Cortex of kidney (tissue), 1 donor: ENCODE results near the gene PLAC8.
"Not testable (repeated sequence)": the region's sequence is repeated elsewhere in the genome, so short reads cannot be mapped to it uniquely, and the experiment has no call there.

Source experiments
- DNase-seq: peaks from one replicate; lab custom pipeline; 2025; lab: John Stamatoyannopoulos, UW

PLAC8 gene, protein sequence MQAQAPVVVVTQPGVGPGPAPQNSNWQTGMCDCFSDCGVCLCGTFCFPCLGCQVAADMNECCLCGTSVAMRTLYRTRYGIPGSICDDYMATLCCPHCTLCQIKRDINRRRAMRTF

DNA sequence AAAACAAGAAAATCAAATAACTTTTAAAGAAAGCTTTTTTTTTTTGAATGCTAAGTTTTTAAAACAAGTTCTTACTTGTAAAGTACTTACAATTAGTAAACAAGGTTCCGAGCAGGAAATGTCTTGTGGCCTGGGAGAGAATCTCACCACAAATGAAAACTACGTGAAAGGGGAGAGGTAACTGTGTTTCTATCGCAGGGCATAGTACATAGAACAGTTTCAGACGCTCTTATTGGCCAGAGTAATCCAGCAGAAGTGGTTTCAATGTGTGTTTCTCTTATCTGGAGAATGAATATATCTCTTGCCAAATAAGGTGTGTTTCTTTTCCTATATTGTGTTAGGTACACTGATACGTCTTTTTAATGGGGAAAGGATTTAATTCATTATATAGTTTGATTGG, at the start of gene PLAC8:
TSS of gene PLAC8 (minus strand) at position 154 of the 400 bp plus-strand sequence. CDS start 6,808 bp downstream, outside the sequence.
- no peak for DNase-seq

DNA sequence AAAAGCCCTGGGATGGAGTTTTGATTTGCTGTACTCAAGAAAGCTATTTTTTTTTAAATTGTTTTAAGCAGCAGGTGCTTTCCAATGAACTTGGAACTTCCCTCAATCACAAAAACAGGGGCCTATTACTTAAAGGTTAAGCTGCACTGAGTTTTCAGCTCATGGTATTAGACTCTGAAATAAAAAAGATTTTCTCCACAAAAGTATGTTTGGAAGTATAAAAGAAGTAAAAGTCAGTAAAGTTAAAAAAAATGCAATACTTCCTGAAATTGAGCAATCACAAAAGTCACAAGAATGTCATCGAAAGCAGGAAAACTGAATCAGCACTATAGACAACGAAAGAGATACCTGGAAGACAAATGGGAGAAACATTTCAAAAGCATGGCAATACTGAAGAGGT, 38.9 kb upstream of the PLAC8 start:
- DNase-seq = no peak

DNA sequence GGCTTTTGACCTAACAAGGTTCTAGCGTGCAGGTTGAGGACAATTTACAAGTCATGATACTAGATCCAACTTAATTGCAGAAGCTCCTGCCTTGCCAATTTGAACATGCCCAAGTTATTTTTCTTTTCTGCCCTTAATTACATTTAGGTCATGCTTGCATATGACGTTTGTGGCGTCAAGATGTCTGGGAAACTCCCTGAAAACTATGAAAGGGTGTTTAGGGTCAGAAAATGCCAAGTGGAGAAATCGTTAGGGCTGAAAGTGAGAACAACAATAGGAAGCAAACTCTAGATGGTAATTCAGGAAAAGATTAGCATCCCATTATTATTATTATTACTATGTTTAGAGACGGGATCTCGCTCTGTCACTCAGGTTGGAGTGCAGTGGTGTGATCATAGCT, 38.2 kb upstream of the PLAC8 start:
- DNase-seq = no peak

DNA sequence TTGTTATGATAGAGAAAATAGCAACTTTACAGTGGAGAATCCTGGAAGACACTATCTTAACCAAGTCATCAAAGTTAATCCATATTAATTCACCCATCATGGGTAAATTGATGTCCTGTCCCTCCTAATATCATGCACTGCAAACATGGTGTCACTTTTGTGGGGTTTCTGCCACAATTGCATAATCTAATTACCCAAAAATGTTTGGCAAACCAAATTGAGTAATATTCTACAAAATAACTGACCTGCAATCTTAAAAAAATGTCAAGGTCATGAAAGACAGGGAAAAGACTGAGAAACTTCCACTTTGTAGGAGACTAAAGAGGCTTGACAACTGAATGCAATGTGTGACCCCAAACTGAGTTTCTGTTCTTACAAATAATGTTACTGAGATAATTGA, 37.1 kb upstream of the PLAC8 start:
- no peak for DNase-seq

DNA sequence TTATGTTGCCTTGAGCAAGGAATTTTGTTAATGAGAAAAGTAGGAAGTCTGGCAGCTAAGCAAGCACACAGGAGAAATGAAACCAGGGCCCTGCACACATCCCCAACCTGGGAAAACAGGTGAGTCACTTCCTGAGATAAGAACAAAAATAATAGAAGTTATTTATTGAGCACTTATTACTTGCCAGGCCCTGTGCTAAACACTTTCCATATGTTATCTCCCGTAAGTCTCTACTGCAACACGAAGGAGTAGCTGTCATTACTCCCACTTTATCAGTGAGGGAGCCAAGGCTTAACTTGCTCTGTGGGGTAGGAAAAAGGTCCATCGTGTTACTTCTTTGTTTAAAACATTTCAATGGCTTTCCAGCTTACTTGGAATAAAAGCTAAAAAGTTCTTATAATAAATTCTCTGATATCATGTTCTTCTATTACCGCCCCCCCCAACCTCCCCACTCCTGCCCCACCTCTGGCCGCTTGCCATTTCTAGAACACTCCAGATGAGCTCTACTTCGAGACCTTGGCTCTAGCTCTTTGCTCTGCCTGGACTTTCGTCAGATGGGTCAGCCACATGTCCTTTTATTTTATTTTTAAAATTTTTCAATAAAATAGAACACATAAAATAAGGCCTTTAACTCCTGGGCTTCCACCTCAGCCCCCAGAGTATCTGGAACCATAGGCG, 36.3 kb upstream of the PLAC8 start:
- DNase-seq = no peak

DNA sequence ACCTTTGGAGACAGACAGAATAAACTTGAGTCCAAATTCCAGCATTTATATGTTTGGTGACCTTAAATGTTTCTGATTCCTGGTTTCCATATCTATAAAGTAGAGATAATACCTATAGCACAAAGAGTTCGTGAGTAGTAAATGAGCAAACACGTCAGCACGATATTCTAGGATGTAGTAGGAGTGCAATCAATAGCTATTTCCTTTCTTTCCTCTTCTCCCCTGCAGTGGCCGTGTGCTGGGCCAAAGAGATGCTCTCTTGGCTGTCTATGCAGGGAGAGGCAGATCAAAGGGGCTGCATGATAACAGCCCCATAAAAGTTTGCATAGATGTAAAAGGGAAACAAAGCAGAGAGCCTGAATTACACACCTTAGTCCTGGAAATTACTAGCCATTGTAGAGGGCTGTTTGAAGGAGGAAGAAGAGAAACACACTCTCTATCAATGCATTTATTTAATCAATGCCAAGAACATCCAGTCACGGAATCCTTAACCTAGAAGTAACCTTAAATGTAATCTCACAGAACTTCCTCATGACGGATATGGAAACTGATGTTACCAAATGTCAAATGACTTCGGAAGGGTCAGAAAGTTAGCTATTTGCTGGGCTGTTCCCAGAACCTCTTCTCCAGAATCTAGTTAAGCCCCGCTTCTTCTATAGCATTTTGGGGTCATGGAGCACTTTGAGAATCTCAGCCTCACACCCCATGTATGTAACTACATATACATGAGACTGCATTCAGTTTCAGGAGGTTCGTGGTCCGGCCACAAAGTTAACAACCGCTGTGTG, 35.5 kb upstream of the PLAC8 start:
- DNase-seq = no peak

DNA sequence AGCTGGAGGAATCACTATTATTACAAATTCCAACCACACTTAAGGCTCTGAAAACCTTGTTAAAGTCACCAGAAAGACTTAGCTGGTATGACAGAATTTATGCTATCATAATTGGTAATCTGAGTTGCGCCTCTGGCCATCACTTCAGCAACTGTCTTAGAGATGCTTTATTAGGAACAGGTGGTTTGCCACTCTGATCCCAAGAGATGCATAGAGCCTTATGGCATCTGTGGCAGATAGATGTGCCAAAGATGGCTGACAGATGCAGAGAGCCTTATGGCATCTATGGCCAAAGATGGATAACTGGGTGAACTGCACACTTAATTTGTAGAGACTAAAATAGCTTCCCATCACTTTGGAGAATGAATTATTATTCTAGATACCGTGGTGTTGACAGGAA, 32.3 kb upstream of the PLAC8 start:
- no peak for DNase-seq

DNA sequence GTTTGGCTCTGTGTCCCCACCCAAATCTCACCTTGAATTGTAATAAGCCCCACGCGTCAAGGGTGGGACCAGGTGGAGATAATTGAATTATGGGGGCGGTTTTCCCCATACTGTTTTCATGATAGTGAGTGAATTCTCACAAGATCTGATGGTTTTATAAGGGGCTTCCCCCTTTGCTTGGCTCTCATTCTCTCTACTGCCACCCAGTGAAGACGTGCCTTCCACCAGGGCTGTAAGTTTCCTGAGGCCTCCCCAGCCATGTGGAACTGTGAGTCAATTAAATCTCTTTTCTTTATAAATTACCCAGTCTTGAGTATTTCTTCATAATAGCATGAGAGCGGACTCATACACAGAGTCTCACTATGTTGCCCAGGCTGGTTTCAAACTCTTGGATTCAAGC, 31.2 kb upstream of the PLAC8 start:
- not testable (repeated sequence) for DNase-seq

DNA sequence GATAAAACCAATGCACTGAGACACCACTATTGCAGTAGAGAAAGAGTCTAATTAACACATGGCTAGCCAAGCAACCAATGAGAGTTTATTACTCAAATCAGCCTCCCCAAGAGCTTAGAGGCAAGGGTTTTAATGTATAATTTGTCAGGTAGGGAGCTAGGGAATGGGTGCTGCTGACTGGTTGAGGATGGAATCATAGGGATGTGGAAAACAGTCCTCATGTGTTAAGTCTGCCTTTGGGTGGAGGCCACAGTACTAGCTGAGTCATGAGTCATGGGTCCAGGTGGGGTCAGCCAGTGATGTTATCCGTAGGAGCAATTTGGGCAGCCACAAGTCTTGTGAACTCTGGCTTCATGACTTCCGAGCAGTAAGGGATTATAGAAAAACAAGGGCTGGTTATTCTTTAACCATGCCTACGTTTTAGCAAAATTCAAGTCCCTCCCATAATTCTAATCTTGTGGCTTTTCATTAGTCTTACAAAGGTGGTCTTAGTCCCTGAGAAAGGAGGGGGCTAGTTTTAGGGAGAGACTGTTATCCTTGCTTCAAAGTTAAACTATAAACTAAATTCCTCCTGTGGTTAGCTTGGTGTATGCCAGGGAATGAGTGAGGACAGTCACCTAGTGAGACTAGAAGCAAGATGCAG, 25.1 kb upstream of the PLAC8 start:
- DNase-seq = no peak

DNA sequence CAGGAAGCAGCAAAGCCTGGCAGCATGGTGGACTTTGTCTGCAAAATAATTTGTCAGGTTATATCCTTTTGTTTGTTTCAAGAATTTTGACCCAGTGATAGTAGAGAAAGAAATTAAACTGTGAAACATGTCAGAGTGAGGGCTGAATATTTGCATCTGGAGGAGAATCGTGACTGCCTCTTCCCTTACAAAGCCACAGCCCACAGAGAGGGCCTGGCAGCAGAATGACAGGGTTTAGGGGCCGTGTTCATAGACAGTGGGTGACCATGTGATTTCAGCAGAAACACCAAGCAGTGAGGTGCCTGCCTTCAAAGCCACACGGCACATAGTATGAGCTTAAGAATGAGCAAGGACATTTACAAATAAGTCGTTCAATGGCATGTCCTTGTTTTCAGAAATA, 24.4 kb upstream of the PLAC8 start:
- no peak for DNase-seq

DNA sequence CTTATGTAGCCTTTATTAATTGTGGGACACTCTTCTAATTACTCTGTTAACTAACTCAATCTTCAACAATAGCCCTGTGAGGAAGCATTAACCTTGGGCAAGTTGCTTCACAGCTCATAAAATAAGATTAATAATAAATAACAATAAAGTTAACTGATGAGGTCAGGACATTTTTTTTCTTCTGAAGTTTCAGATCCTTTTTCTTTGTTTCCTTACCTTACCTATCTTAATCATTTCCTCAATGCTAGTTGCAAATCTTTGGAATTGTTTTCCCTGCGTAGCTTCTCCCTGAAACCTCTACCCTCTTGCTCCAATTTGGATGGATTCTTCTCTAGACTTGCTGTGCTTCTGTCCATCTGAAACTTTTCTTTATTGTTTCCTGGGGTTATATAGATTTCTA, 17.5 kb upstream of the PLAC8 start:
- DNase-seq = no peak

DNA sequence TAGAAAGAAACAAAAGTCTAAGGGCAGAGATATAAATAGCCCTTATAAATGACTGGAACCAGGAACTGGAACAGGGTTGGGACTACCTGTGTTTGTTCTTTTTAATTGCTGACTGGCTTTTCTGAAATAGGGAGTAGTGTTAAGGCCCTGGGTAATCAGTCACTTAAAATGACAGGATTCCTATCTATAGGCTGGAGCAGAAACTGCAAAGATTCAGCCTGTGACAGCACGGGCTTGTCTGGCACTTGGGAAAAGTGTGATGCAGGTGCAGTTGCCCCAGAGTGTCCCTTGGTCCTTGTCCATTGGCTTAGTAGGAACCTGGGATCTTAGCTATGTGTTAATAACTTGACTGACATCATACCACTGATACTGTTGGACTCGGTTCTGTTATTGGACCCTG, 14.7 kb upstream of the PLAC8 start:
- DNase-seq = no peak

DNA sequence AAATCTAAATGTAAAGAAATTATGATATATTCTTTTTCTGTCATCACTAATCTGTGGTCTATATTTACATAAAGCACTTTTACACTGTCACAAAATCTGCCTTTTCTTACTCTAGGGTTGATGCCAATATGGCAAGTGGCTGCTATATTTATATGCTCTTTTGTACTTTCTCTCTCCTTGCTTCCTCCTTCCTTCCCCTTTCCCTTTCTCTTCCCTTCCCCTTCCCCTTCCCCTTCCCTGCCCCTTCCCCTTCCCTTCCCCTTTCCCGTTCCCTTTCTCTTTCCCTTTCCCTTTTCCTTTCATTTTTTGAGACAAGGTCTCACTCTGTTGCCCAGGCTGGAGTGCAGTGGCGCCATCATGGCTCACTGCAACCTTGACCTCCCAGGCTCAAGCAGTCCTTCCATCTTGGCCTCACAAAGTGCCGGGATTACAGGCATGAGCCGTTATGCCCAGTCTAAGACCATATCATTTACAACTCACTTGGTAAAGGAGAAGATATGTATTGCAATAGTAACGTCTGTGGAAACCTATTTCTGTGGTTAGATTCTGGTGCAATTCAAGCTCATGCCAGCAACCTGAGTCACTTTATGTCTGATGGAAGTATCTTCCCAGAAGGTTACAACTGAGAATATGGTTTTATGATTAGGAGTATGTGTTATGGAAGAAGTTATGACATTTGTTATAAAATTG, 13.9 kb upstream of the PLAC8 start:
- DNase-seq = no peak

DNA sequence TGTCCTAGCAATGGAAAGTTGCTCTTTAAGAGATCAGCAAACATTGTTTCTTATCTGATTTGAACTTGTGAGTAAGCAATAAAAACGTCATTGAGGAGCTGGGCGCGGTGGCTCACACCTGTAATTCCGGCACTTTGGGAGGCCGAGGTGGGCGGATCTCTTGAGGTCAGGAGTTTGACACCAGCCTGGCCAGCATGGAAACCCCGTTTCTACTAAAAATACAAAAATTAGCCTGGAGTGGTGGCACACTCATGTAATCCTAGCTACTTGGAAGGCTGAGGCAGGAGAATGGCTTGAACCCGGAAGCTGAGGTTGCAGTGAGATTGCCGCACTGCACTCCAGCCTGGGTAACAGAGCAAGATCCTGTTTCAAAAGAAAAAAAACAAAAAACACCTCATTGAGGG, 11.2 kb upstream of the PLAC8 start:
- no peak for DNase-seq

DNA sequence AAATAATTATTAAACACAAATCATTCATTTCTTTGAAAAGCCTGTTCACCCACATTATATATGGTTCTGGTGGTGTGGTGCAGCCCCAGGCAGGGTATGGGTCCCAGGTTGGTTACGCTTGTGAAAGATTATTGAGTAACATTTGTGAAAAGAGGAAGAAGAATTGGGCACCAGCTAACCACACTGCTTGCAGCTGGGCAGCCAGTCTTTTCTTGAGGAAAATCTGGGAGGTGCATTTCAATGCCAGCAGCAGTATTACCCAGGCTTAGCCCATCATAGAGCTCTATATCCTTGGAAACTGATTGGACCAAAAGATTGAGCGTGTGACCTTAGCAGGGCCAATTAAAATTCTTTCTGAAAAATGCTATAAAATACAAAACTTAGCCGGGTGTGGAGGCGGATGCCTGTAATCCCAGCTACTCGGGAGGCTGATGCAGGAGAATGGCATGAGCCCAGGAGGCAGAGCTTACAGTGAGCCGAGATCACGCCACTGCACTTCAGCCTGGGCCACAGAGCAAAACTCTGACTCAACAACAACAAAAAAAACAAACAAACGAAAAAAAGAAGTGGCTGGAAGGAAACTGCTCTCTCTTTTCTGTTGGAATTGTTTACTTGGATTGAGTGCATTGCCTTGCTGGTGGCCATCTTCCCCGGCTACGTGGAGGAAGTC, 9.7 kb upstream of the PLAC8 start:
- DNase-seq = no peak

DNA sequence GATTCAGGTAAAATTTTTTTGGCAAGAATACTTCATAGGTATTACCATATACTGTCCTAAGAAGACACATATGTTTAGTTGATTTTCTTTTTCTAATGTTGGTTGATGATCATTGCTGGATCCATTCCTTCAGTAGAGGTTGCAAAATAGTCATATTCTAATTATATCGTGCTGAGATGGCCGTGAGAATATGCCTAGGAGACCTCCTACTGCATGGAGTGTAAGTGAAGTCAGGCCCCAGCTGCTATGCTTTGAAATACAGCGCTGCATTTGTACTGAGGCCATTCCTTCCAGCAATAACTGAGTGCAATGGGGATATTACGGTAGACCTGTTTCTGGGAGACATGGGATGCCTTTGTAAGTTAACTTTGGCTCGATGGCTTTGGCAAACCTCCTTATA, 6.7 kb upstream of the PLAC8 start:
- no peak for DNase-seq

DNA sequence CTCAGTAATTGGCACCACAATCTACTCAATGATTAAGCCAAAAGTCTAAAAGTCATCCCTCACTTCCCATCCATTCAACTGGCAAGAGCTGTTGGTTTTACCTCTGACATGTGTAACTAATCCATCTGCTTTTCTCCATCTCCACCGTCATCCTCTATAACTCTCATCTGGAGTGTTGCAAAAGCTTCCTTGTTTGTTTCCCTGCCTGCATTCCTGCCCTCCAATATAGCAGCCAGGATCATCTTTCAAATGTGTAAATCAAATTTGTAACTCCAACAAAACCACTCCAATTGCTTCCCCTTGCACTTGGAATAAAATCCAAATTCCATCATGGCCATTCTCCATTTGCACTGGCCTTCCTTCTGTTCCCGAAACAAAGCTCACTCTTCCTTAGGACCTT, 4.3 kb upstream of the PLAC8 start:
- no peak for DNase-seq

DNA sequence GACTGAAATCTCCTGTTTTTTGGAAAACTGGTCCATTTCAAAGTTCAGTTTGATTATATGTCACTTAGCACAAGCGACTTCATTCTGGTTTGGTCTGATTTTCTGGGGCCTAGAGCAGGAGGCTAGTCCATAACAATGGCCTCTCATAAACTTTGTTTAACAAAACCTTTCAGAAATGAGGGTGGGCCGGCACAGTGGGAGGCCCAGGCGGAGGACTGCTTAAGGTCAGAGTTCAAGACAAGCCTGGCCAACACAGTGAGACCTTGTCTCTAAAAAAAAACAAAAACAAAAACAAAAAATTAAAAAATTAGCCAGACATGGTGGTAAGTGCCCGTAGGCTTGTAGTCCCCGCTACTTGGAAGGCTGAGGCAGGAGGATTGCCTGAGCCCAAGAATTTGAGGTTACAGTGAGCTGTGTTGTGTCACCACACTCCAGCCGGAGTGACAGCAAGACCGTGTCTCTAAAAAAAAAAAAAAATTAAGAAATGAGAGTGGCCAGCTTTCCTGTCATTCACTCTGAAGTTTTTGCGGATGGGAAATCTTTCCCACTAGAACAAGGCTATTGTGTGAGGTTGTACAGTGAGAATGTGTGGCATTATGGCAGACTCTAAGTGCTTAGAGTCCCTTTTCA, 1.2 kb upstream of the PLAC8 start:
- DNase-seq = no peak

DNA sequence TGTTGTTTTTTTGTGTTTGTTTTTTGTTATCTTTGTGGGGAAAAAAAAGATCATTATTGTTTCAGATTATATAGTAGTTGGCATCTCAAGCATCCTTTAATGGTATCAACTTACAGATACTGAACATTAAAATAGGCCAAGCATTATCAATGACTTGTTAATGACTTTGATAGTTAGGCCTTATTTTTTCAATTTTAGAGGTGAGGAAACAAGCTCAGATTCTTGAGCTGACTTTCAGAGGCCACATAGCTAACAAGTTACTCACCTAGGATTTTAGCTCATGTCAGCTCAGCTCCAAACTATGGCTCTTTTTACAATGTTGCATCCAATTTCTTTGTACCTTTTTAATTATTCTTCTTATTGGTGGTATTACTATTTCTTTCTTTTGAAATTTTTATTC, 471 bp upstream of the PLAC8 start:
- no peak for DNase-seq

DNA sequence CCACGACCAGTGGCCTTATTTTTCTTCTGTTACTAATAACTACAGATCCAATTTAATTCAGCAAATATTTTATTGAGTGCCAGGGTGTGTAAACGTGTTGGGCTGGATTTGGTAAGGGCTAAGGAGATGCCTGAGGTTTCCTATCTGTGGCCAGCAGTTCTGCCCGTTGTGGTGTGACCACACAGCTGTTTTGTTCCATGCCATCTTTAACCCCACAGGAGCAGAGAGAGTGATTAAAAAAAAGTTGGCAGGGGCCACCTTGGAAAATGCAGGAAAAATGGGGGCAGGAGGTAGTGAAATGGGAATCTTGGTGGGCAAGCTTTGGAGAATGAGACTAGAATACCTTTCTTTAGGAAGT, 1.1 kb downstream of the PLAC8 start:
- DNase-seq = no peak

DNA sequence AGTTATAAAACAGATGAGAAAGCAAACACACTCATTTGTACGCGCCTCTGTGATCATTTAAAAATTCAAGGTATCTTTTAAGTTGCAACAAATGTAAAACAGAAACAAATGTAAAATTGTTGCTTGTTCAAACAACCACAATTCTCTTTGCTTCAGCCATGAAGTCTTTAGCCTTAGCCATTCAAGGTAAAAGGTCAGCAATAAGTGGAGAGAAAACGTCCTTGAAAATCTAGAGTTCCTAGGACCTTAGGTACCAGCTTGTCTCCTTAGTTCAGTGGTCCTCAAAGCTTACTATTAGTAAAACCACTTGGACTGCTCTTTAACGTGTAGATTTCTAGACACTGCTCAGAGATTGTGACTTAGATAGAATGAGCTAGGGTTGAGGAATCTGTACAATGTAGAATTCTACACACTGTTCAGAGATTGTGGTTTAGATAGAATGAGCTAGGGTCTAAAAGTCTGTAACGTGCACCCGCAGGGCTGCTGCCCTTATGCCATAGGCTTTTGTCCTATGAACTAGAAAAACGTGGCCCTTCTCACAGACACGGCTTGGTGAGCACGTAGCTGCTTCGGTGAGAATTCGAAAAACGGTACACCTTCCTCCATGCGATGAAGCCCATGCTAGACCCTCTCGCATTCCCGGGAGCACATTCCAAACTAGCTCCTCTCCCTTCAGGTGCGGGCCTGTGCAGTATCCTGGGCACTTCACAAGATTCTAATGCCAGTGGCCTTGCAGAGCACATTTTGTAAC, 1.7 kb downstream of the PLAC8 start:
- no peak for DNase-seq
